Measurements from ENCODE around the gene RIMBP2. TPM values are rescaled to one million over a fixed set of nuclear protein-coding genes. Genes with fewer than 3 reads are reported as not detected.

The RIMBP2 gene
- total RNA-seq, 4 donors from 2014 or later: 0.22 to 1.4 (median 1.2) TPM; not detected in 1

DNA sequence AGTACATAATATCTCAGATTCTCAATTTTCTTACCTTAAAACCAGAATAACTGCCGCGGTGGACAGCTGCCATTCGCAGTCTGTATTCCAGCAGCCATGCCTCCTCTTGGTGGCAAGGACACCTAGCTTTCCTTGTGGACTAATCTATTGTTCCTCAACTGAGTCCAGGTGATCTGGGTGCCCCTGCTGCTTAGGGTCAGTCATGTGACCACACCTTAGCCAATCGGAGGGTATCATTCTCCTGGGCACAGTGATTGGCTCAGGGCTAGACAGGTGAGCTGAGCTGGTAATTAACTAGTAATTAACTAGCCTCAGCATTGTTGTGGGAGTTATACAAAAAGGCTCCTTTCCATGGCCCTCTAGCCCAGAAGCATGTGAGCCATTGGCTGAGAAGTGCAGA lies 55.0 kb downstream of the RIMBP2 start:
- Histone ChIP-seq H3K36me3 (no peaks in the 10 kb centered on the region), H3K4me1 (no peaks in the 10 kb centered on the region), H3K9me3 (no peaks in the 10 kb centered on the region), H3K4me3 (no peak overlapping the region), H3K27ac (no peak overlapping the region), H3K27me3 (no peaks in the 10 kb centered on the region)
- no peak for DNase-seq (ENCODE audit: low spot score in 2 of 2)
- TF ChIP-seq, protein P1, sequence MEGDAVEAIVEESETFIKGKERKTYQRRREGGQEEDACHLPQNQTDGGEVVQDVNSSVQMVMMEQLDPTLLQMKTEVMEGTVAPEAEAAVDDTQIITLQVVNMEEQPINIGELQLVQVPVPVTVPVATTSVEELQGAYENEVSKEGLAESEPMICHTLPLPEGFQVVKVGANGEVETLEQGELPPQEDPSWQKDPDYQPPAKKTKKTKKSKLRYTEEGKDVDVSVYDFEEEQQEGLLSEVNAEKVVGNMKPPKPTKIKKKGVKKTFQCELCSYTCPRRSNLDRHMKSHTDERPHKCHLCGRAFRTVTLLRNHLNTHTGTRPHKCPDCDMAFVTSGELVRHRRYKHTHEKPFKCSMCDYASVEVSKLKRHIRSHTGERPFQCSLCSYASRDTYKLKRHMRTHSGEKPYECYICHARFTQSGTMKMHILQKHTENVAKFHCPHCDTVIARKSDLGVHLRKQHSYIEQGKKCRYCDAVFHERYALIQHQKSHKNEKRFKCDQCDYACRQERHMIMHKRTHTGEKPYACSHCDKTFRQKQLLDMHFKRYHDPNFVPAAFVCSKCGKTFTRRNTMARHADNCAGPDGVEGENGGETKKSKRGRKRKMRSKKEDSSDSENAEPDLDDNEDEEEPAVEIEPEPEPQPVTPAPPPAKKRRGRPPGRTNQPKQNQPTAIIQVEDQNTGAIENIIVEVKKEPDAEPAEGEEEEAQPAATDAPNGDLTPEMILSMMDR (IDR thresholded peaks at IDR 0.05): no peak
- TF ChIP-seq EP300 (IDR thresholded peaks at IDR 0.05) (no peak), POLR2A (IDR thresholded peaks at IDR 0.05) (no peak)
- 98% methylated on average over 4 of the region's 4 CpGs for WGBS, 2 donors

DNA sequence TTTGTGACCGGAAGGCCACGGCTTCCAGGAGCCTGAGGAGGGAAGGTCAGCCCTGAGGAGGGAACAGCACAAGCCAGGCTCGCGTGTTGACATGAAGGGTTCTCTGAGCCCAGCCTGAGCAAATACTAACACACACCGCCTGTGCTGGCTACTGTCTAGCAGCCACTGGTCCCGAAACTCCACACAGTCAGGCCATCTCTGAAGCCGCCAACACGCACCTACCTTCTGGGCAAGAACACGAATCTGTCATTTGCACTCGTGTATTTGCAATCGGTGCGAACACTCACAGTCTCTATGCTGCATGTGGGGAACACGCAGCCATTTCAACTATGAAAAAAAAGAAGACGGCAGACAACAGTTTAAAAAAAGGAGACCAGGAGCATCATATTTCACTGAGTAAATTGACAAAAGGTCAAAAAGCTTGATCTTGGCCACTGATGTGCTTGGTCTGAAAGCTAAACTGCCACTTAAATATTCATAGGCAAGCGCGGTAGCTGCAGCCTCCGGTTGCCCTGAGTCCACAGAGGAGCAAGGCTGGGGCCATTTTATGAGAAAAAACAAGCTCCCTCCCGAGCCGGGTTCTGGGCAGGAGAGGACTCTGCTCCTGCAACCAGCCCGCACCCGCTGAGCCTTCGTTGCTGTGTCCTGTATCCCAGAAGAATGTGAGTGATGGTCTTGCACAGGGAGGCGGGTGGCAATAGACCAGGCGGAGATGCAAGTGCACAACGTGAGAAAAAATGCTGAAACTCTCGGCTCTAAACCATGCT lies 57.8 kb downstream of the RIMBP2 start:
- Histone ChIP-seq H3K4me1 (no peaks in the 10 kb centered on the region), H3K27ac (no peak overlapping the region), H3K36me3 (no peaks in the 10 kb centered on the region), H3K9me3 (peaks cover 0 to 17% (median 0%) of the 10 kb centered on the region in 4 donors), H3K27me3 (no peaks in the 10 kb centered on the region), H3K4me3 (no peak overlapping the region)
- 65 to 78% methylated on average over 26 of the region's 26 CpGs for WGBS, 2 donors
- TF ChIP-seq EP300 (IDR thresholded peaks at IDR 0.05) (no peak), POLR2A (IDR thresholded peaks at IDR 0.05) (no peak)
- TF ChIP-seq, protein P1 (IDR thresholded peaks at IDR 0.05): no peak
- no peak for DNase-seq (ENCODE audit: low spot score in 2 of 2)

DNA sequence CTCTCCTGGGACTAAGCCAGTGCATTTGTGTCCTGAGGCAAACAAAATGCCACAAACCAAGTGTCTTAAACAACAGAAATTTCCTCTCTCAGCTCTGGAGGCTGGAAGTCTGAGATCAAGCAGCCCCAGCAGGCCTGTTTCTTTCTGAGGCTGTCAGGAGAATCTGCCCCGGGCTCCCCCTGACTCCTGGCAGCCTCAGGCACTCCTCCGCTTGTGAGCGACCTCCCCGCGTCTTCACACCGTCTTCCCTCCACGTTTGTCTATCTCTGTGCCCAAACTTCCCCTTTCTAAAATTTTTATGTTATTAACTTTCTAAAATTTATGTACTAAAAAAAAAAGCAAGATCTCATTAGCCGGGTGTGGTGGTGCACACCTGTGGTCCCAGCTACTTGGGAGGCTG lies 59.7 kb downstream of the RIMBP2 start:
- DNase-seq (ENCODE audit: low spot score in 2 of 2): no peak
- H3K9me3 ChIP-seq: peaks cover 0 to 20% (median 0%) of the 10 kb centered on the region in 4 donors

DNA sequence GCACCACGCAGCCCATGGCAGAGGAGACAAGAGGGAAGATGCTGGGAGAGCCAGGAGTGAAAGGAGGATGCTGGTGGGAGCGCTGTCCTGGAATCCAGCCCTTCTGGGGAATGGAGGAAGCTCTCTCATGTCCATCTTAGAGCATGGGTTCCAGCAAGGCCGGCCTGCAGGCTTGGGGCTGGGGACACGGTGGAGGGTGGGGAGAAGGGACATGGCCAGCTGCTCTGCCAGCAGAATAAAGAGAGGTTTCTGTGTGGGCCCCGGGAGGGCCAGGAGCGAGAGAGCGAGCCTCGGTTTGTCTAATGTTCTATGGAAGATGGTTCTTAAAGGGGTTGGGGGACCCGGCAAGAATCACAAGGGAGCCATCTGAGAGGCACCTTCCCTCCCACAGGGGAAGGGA lies 60.2 kb downstream of the RIMBP2 start:
- H3K9me3 ChIP-seq: peaks cover 0 to 20% (median 0%) of the 10 kb centered on the region in 4 donors
- no peak overlapping the region for H3K4me3 ChIP-seq
- H3K4me1 ChIP-seq: no peaks in the 10 kb centered on the region
- no peaks in the 10 kb centered on the region for H3K36me3 ChIP-seq
- H3K27me3 ChIP-seq: no peaks in the 10 kb centered on the region
- H3K27ac ChIP-seq: no peak overlapping the region
- TF ChIP-seq, protein P1 (IDR thresholded peaks at IDR 0.05): no peak
- TF ChIP-seq EP300 (IDR thresholded peaks at IDR 0.05) (no peak), POLR2A (IDR thresholded peaks at IDR 0.05) (no peak)
- no peak for DNase-seq (ENCODE audit: low spot score in 2 of 2)
- 77 to 80% methylated on average over 9 of the region's 9 CpGs for WGBS, 2 donors

More for the DNA sequence above, 59.7 kb downstream of the RIMBP2 start:
- no peaks in the 10 kb centered on the region for H3K4me1 ChIP-seq
- no peak overlapping the region for H3K4me3 ChIP-seq
- 79 to 80% methylated on average over 8 of the region's 8 CpGs for WGBS, 2 donors
- H3K27me3 ChIP-seq: no peaks in the 10 kb centered on the region
- no peak for TF ChIP-seq POLR2A (IDR thresholded peaks at IDR 0.05)
- no peak for TF ChIP-seq EP300 (IDR thresholded peaks at IDR 0.05)
- TF ChIP-seq, protein P1 (IDR thresholded peaks at IDR 0.05): no peak
- H3K27ac ChIP-seq: no peak overlapping the region
- no peaks in the 10 kb centered on the region for H3K36me3 ChIP-seq

DNA sequence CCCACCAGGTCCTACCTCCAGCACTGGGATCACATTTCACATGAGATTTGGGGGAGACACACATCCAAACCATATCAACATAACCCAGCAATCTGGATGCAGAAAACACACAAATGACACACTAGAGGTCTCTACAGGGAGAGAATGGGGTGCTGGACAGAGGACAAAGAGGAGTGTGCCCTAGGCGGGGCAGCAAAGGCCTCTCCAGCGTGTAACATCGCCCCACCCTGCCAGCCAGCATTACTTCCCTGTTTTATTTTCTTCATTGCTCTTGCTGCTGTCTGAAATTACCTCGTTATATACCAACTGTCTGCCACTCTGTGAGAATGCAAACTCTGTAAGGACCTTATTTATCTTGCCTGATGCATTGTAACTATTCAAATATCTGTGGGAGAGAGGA lies 61.1 kb downstream of the RIMBP2 start:
- Histone ChIP-seq H3K36me3 (no peaks in the 10 kb centered on the region), H3K27me3 (no peaks in the 10 kb centered on the region), H3K4me1 (no peaks in the 10 kb centered on the region), H3K27ac (no peak overlapping the region), H3K9me3 (peaks cover 0 to 20% (median 0%) of the 10 kb centered on the region in 4 donors), H3K4me3 (no peak overlapping the region)
- TF ChIP-seq EP300 (IDR thresholded peaks at IDR 0.05) (no peak), POLR2A (IDR thresholded peaks at IDR 0.05) (no peak)
- TF ChIP-seq, protein P1 (IDR thresholded peaks at IDR 0.05): no peak
- no peak for DNase-seq (ENCODE audit: low spot score in 2 of 2)
- 73 to 81% methylated on average over 4 of the region's 4 CpGs for WGBS, 2 donors

Measured in tibial nerve (tissue), 4 donors.